GM12878 (cell line): Measurements from ENCODE around the gene OFD1. TPM values are rescaled to one million over a fixed set of nuclear protein-coding genes. Genes with fewer than 3 reads are reported as not detected.
A peak's percentile ranks its signal among the peaks of the same experiment; 100 is the strongest.

Source experiments
- ATAC-seq: fragments of 200-7000 bp; cut with Tn5 transposase; 3 replicates; pipeline ENCODE4 v1.9.1; 2020; ENCODE audit warnings: mild to moderate bottlenecking, moderate library complexity
- BruUV-seq: library from RNA; stranded (reverse); fragments of 400-500 nt; replicated peaks from 2 replicates; lab custom pipeline; 2021; lab: Mats Ljungman, UMichigan
- CTCF ChIA-PET: fragments of 300-600 bp; sonication (Branson Sonifier 250); formaldehyde crosslinking; extraction: SDS; loops from one replicate; lab custom pipeline; 2021; ENCODE audit warnings: inconsistent platforms; lab: Yijun Ruan, JAX
- POLR2A ChIA-PET: fragments of 350-600 bp; formaldehyde crosslinking; extraction: SDS; loops from one replicate; lab custom pipeline; 2021; ENCODE audit warnings: inconsistent platforms; lab: Charles Lee
- RAD21 ChIA-PET: fragments of 300-600 bp; sonication (Branson Sonifier 250); formaldehyde crosslinking; loops from one replicate; lab custom pipeline; 2023; ENCODE audit warnings: antibody characterized with exemption; ENCODE audit not compliant: unreplicated experiment; lab: Charles Lee
- SMC1A ChIA-PET: fragments of 300-600 bp; sonication (Branson Sonifier 250); formaldehyde crosslinking; loops from one replicate; lab custom pipeline; 2023; ENCODE audit not compliant: unreplicated experiment, uncharacterized antibody; lab: Charles Lee
- DNase-seq: peaks from one replicate; pipeline ENCODE4 v3.0.0-alpha.2; 2011; ENCODE audit warnings: low read depth, low spot score
- FAIRE-seq: peaks from 3 replicates; lab custom pipeline; 2011; peaks lifted over from hg19 to GRCh38; lab: Jason Lieb, UNC
- H2AFZ ChIP-seq: 2 replicates; pipeline ENCODE4 v1.6.0; 2011; ENCODE audit warnings: low read depth, low read length, control low read depth; ENCODE audit not compliant: control insufficient read depth
- H3K27ac ChIP-seq: 2 replicates; pipeline ENCODE4 v1.5.1; 2011; ENCODE audit warnings: control low read depth; ENCODE audit not compliant: control insufficient read depth, insufficient read depth
- H3K27me3 ChIP-seq, 2 experiments: replicated peaks in 1 of 2; 2 replicates each; pipeline versions ENCODE4 v1.6.0 to v1.6.1; 2011; ENCODE audit warnings: low read length in 1 of 2; ENCODE audit not compliant: control insufficient read depth in 2 of 2, insufficient read depth in 2 of 2
- H3K36me3 ChIP-seq, 2 experiments: 2 replicates each; pipeline ENCODE4 v1.5.1; 2011; ENCODE audit warnings: low read length in 1 of 2; ENCODE audit not compliant: control insufficient read depth in 2 of 2, insufficient read depth in 2 of 2
- H3K4me1 ChIP-seq: 2 replicates; pipeline ENCODE4 v1.6.1; 2011; ENCODE audit warnings: mild to moderate bottlenecking, low read length, moderate library complexity, mixed read lengths; ENCODE audit not compliant: control insufficient read depth, insufficient read depth
- H3K4me2 ChIP-seq: 2 replicates; pipeline ENCODE4 v1.6.0; 2011; ENCODE audit warnings: control low read depth; ENCODE audit not compliant: control insufficient read depth, insufficient read depth
- H3K4me3 ChIP-seq: fragments of 200-600 bp; sonication (generic); 2 replicates; pipeline ENCODE4 v1.5.1; 2016
- H3K79me2 ChIP-seq: 2 replicates; pipeline ENCODE4 v1.6.0; 2011; ENCODE audit warnings: low read length; ENCODE audit not compliant: control insufficient read depth, insufficient read depth
- H3K9ac ChIP-seq: 2 replicates; pipeline ENCODE4 v1.8.0; 2011; ENCODE audit warnings: low read length, control low read depth, mixed read lengths; ENCODE audit not compliant: control insufficient read depth, insufficient read depth
- H3K9me3 ChIP-seq: replicated peaks from 3 replicates; pipeline ENCODE4 v1.5.1; 2011; ENCODE audit warnings: mild to moderate bottlenecking, low read length; ENCODE audit not compliant: control insufficient read depth, insufficient read depth
- H4K20me1 ChIP-seq: 2 replicates; pipeline ENCODE4 v1.6.0; 2011; ENCODE audit not compliant: control insufficient read depth, insufficient read depth
- CTCF ChIP-seq, 3 experiments: IDR thresholded peaks in 2 of 3; conservative IDR thresholded peaks in 1 of 3; 2 replicates each; pipeline ENCODE4 v1.5.1; 2011; ENCODE audit warnings: low read depth in 3 of 3, low read length in 3 of 3, mild to moderate bottlenecking in 3 of 3, control low read depth in 2 of 3, moderate library complexity in 2 of 3, inconsistent platforms in 1 of 3, mixed read lengths in 1 of 3; ENCODE audit not compliant: control insufficient read depth in 2 of 3, insufficient read depth in 1 of 3; ENCODE audit errors: extremely low read depth in 1 of 3
- POLR2AphosphoS2 ChIP-seq: IDR thresholded peaks from 2 replicates; pipeline ENCODE4 v1.6.1; 2011; ENCODE audit warnings: low read depth, mild to moderate bottlenecking, low read length, improper control_type of control experiment, moderate library complexity
- RAD21 ChIP-seq: IDR thresholded peaks from 2 replicates; pipeline ENCODE4 v1.6.1; 2011; ENCODE audit warnings: mild to moderate bottlenecking, low read depth, low read length, moderate library complexity; ENCODE audit not compliant: insufficient read depth
- SMC3 ChIP-seq: IDR thresholded peaks from 2 replicates; pipeline ENCODE4 v1.6.1; 2011; ENCODE audit warnings: low read length, improper control_type of control experiment, borderline replicate concordance
- WGBS: methylation state at CpG from one replicate; pipeline ENCODE4 v1.1.6; 2016; ENCODE audit warnings: low lambda C conversion rate; ENCODE audit not compliant: insufficient replicate concordance, insufficient coverage; ENCODE audit errors: missing lambda C conversion rate; 5-methylcytosine and 5-hydroxymethylcytosine counted together
- in situ Hi-C: fragments of 300-500 bp; cut with MboI; formaldehyde crosslinking; loops from 9 replicates; pipeline ENCODE4 v1.14.3; 2018; ENCODE audit warnings: mixed read lengths
- intact Hi-C: fragments of 100-400 bp; cut with micrococcal nuclease; formaldehyde crosslinking; loops from one replicate; pipeline ENCODE4 v1.14.2; 2022; ENCODE audit not compliant: unreplicated experiment
- polyA plus RNA-seq, 11 experiments: library from polyadenylated mRNA; depleted of rRNA in 4 of 11; unstranded in 6 of 11; stranded (reverse) in 5 of 11; fragments of >200 nt; fragmentation: Nextera tagmentation in 4 of 11; fragmentation: Illumina TruSeq in 1 of 11; extraction: Ambion mirVana in 4 of 11; extraction: Trizol in 1 of 11; gene quantifications; 1 replicate in 1 of 11; 2 replicates in 10 of 11; pipeline versions ENCODE4 v1.2.1 to v1.2.3, GENCODE V29; 2011 to 2016; ENCODE audit warnings: inconsistent platforms in 2 of 11, missing spikeins in 2 of 11, low read depth in 1 of 11
- total RNA-seq, 4 experiments: library from RNA; depleted of rRNA in 3 of 4; stranded (reverse); fragments of >200 nt in 3 of 4; fragmentation: Illumina TruSeq in 1 of 4; extraction: Trizol in 1 of 4; gene quantifications; 2 replicates each; pipeline versions ENCODE4 v1.2.1 to v1.2.3, GENCODE V29; 2013 to 2021

OFD1 gene
- total and polyA plus RNA-seq, 10 of the 15 experiments (the other 5 are each of a cell fraction or from before 2014, with no cell fraction given): 22.4 to 77.2 (median 34.1) TPM

- no peaks in the 10 kb centered on the region for H4K20me1 ChIP-seq
- H3K9me3 ChIP-seq: no peaks in the 10 kb centered on the region; the same call in 2 of the 3 replicates
- POLR2A ChIA-PET: no interaction called here
- no peak overlapping the region for H3K4me3 ChIP-seq
- H3K4me2 ChIP-seq: no peak overlapping the region
- H3K27me3 ChIP-seq: 0 out of 4 replicates have a peak, but pooled peaks cover 0 to 6% of the 10 kb centered on the region in 2 experiments
- DNase-seq (no peak), ATAC-seq (peak; percentile 48; the same call in 2 of the 3 replicates), FAIRE-seq (no peak)
- WGBS: 54% methylated on average over 2 of the region's 2 CpGs
- RAD21 ChIA-PET: no interaction called here
- H2AFZ ChIP-seq: no peak overlapping the region
- H3K27ac ChIP-seq: no peak overlapping the region
- in situ Hi-C loops: no loop called here
- CTCF ChIA-PET: interaction anchor here (1.2 kb wide), 1 partner anchor 25 kb away, joined by 3 read pairs; no protein-coding TSS in a partner anchor
- no peaks in the 10 kb centered on the region for H3K36me3 ChIP-seq
- SMC1A ChIA-PET: no interaction called here
- H3K4me1 ChIP-seq: no peaks in the 10 kb centered on the region
- intact Hi-C loops: loop anchor here (2.0 kb wide), 1 partner anchor 54 kb away; no protein-coding TSS in a partner anchor
- BruUV-seq: no TSS peak
- H3K9ac ChIP-seq: no peak overlapping the region
- H3K79me2 ChIP-seq: no peaks in the 10 kb centered on the region
- TF ChIP-seq SMC3 (peak; percentile 15; the same call in 1 of the 2 replicates), POLR2AphosphoS2 (no peak), RAD21 (peak; percentile 29; the same call in 1 of the 2 replicates), CTCF (IDR thresholded peaks at IDR 0.05 in 2 of 3, conservative IDR thresholded peaks at IDR 0.05 in 1 of 3; ENCODE audit: control insufficient read depth in 2 of 3, extremely low read depth in 1 of 3, insufficient read depth in 1 of 3, low read depth in 3 of 3, low read length in 3 of 3) (peak in 2 of 3 experiments; percentile 16 to 31; a peak in 2 of 6 replicates)
- TF ChIP-seq, all 136 proteins: peak for 3
Observed at GRCh38 chrX:13805241-13805640, 70.7 kb downstream of the OFD1 start.
